Neural crest cell (in vitro differentiated cells): ENCODE data around the gene UPF1. TPM values are rescaled to one million over a fixed set of nuclear protein-coding genes. Genes with fewer than 3 reads are reported as not detected.

Experiments used
- DNase-seq: peaks from one replicate; pipeline ENCODE4 v3.0.0; 2021; ENCODE audit warnings: low read depth, mixed read lengths, low spot score
- H3K27ac Mint-ChIP-seq: one replicate; pipeline ENCODE4 v1.8.0; 2021; ENCODE audit warnings: mild to moderate bottlenecking, mixed read lengths; ENCODE audit not compliant: unreplicated experiment
- H3K27me3 Mint-ChIP-seq: 2 replicates; pipeline ENCODE4 v1.8.0; 2021; ENCODE audit warnings: low read depth, mild to moderate bottlenecking, mixed read lengths
- H3K36me3 Mint-ChIP-seq: 2 replicates; pipeline ENCODE4 v1.8.0; 2021; ENCODE audit warnings: low read depth, mild to moderate bottlenecking, mixed read lengths
- H3K4me1 Mint-ChIP-seq: 2 replicates; pipeline ENCODE4 v1.8.0; 2021; ENCODE audit warnings: mixed read lengths
- H3K4me3 Mint-ChIP-seq: one replicate; pipeline ENCODE4 v1.8.0; 2021; ENCODE audit warnings: mild to moderate bottlenecking, mixed read lengths
- H3K9me3 Mint-ChIP-seq: 2 replicates; pipeline ENCODE4 v1.8.0; 2021; ENCODE audit warnings: mixed read lengths
- total RNA-seq: library from RNA; stranded (reverse); gene quantifications from 2 replicates; pipeline ENCODE4 v1.2.1, GENCODE V29; 2021
- TF ChIP-seq, protein P1 (sequence below): fragments of 200-600 bp; sonication (generic); conservative IDR thresholded peaks from 2 replicates; pipeline ENCODE4 v1.5.0; 2021; ENCODE audit warnings: antibody characterized with exemption, mild to moderate bottlenecking

UPF1 gene
- total RNA-seq, 1 donor from 2014 or later: 76.5 TPM

DNA sequence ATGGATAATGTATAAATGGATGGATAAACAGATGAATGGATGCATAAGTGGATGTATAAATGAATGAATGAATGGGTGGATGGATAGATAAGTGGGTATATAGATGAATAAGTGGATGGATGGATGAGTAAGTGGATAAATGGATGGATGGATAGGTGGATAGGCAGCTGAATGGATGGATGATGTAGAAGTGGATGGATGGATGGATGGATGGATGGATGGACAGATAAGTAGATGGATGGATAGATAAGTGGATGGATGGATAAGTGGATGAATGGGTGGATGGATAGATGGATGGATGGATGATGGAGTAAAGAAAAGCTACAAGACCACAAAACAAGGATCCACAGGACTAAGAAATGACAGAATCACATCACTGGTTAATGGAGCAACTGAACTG is 31.7 kb upstream of the UPF1 start:
- TF ChIP-seq, protein P1, sequence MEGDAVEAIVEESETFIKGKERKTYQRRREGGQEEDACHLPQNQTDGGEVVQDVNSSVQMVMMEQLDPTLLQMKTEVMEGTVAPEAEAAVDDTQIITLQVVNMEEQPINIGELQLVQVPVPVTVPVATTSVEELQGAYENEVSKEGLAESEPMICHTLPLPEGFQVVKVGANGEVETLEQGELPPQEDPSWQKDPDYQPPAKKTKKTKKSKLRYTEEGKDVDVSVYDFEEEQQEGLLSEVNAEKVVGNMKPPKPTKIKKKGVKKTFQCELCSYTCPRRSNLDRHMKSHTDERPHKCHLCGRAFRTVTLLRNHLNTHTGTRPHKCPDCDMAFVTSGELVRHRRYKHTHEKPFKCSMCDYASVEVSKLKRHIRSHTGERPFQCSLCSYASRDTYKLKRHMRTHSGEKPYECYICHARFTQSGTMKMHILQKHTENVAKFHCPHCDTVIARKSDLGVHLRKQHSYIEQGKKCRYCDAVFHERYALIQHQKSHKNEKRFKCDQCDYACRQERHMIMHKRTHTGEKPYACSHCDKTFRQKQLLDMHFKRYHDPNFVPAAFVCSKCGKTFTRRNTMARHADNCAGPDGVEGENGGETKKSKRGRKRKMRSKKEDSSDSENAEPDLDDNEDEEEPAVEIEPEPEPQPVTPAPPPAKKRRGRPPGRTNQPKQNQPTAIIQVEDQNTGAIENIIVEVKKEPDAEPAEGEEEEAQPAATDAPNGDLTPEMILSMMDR: no peak
- H3K4me1 Mint-ChIP-seq: no peaks in the 10 kb centered on the region
- no peak overlapping the region for H3K4me3 Mint-ChIP-seq
- no peak overlapping the region for H3K27ac Mint-ChIP-seq
- peaks cover 36% of the 10 kb centered on the region for H3K27me3 Mint-ChIP-seq
- no peak for DNase-seq
- no peaks in the 10 kb centered on the region for H3K9me3 Mint-ChIP-seq
- H3K36me3 Mint-ChIP-seq: no peaks in the 10 kb centered on the region

- Mint-ChIP-seq H3K4me3 (no peak overlapping the region), H3K9me3 (no peaks in the 10 kb centered on the region), H3K27me3 (peaks cover 33% of the 10 kb centered on the region), H3K27ac (no peak overlapping the region), H3K4me1 (no peaks in the 10 kb centered on the region), H3K36me3 (no peaks in the 10 kb centered on the region)
- DNase-seq: no peak
- TF ChIP-seq, protein P1: no peak
Measured at GRCh38 chr19:18800636-18801035, 31.1 kb upstream of the UPF1 start.

- DNase-seq: no peak
- H3K27ac Mint-ChIP-seq: no peak overlapping the region
- H3K4me1 Mint-ChIP-seq: no peaks in the 10 kb centered on the region
- no peak overlapping the region for H3K4me3 Mint-ChIP-seq
- no peaks in the 10 kb centered on the region for H3K36me3 Mint-ChIP-seq
- peaks cover 17% of the 10 kb centered on the region for H3K27me3 Mint-ChIP-seq
- H3K9me3 Mint-ChIP-seq: no peaks in the 10 kb centered on the region
- TF ChIP-seq, protein P1: no peak
Measured at GRCh38 chr19:18802354-18802753, 29.4 kb upstream of the UPF1 start.

- H3K4me1 Mint-ChIP-seq: no peaks in the 10 kb centered on the region
- H3K9me3 Mint-ChIP-seq: no peaks in the 10 kb centered on the region
- DNase-seq: no peak
- H3K27me3 Mint-ChIP-seq: peaks cover 6% of the 10 kb centered on the region
- H3K4me3 Mint-ChIP-seq: no peak overlapping the region
- no peaks in the 10 kb centered on the region for H3K36me3 Mint-ChIP-seq
- TF ChIP-seq, protein P1: no peak
- no peak overlapping the region for H3K27ac Mint-ChIP-seq
Measured at GRCh38 chr19:18803550-18804138, 28.1 kb upstream of the UPF1 start.

GRCh38 chr19:18804139-18804601 is 27.6 kb upstream of the UPF1 start:
- TF ChIP-seq, protein P1: no peak

More at GRCh38 chr19:18804139-18804601, 27.6 kb upstream of the UPF1 start:
- Mint-ChIP-seq H3K36me3 (no peaks in the 10 kb centered on the region), H3K27ac (no peak overlapping the region), H3K9me3 (no peaks in the 10 kb centered on the region), H3K4me3 (no peak overlapping the region), H3K27me3 (peaks cover 11% of the 10 kb centered on the region), H3K4me1 (no peaks in the 10 kb centered on the region)
- no peak for DNase-seq
